Loucy (cell line): Measurements from ENCODE around the gene CFP.

Experiments used
- EZH2phosphoT487 ChIP-seq: fragments of 200-600 bp; IDR thresholded peaks from 2 replicates; pipeline ENCODE4 v1.6.1; 2018; ENCODE audit warnings: antibody characterized with exemption, mild to moderate bottlenecking, moderate library complexity, borderline replicate concordance
- TF ChIP-seq, protein P1 (sequence below): fragments of 200-600 bp; sonication (generic); conservative IDR thresholded peaks from 2 replicates; pipeline ENCODE4 v1.5.1; 2014; ENCODE audit warnings: mild to moderate bottlenecking, antibody characterized with exemption, low read length

DNA sequence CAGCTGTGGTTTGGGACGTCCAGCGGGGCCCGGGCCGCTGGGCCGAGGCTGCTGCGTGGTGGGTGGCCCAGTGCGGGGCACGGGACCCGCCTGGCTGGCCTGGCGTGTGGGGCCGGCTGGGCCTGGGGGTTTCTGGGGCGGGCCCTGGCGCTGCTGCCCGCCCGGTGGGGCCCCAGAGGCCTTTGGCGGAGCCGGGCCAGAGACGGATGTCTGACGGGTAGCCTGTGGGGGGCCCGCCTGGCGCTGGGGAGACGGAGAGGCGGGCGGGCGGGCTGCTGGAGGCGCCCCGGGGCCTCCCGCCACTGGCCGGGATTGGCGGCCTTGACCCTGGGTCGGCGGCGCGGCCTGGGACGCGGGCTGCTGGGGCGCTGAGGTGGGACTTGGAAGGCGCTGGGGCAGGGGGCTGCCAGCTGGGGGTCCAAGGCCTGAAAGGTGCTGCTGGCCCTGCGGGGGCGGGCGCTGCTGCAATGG, 55.6 kb downstream of the CFP start:
- TF ChIP-seq, protein P1, sequence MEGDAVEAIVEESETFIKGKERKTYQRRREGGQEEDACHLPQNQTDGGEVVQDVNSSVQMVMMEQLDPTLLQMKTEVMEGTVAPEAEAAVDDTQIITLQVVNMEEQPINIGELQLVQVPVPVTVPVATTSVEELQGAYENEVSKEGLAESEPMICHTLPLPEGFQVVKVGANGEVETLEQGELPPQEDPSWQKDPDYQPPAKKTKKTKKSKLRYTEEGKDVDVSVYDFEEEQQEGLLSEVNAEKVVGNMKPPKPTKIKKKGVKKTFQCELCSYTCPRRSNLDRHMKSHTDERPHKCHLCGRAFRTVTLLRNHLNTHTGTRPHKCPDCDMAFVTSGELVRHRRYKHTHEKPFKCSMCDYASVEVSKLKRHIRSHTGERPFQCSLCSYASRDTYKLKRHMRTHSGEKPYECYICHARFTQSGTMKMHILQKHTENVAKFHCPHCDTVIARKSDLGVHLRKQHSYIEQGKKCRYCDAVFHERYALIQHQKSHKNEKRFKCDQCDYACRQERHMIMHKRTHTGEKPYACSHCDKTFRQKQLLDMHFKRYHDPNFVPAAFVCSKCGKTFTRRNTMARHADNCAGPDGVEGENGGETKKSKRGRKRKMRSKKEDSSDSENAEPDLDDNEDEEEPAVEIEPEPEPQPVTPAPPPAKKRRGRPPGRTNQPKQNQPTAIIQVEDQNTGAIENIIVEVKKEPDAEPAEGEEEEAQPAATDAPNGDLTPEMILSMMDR, result no peak
- TF ChIP-seq EZH2phosphoT487, result no peak
